HCT116 (cell line): ENCODE measurements around the gene TMEM174. TPM values are rescaled to one million over a fixed set of nuclear protein-coding genes. Genes with fewer than 3 reads are reported as not detected.

ENCODE experiments used
- ATAC-seq: fragments of 200-7000 bp; cut with Tn5 transposase; 2 replicates; pipeline ENCODE4 v1.9.1; 2020; ENCODE audit warnings: mild to moderate bottlenecking, moderate library complexity
- BruUV-seq: library from RNA; stranded (reverse); fragments of 400-500 nt; replicated peaks from 2 replicates; lab custom pipeline; 2021; lab: Mats Ljungman, UMichigan
- CTCF ChIA-PET: fragments of 300-600 bp; sonication (Branson Sonifier 250); formaldehyde crosslinking; loops from one replicate; lab custom pipeline; 2021; ENCODE audit warnings: antibody characterized with exemption; lab: Charles Lee
- POLR2A ChIA-PET: fragments of 300-600, 350-600 bp; sonication (Branson Sonifier 250); formaldehyde crosslinking; loops from one replicate; lab custom pipeline; 2021; ENCODE audit warnings: antibody characterized with exemption; lab: Charles Lee
- RAD21 ChIA-PET, 2 experiments: fragments of 300-600 bp; sonication (Branson Sonifier 250); formaldehyde crosslinking; loops; one replicate each; lab custom pipeline; 2023; ENCODE audit warnings: low total read pairs in 2 of 2; ENCODE audit not compliant: uncharacterized antibody in 2 of 2, unreplicated experiment in 2 of 2, low non-redundant PET in 1 of 2; lab: Charles Lee
- DNase-seq: peaks from one replicate; pipeline ENCODE4 v3.0.0-alpha.2; 2010; ENCODE audit warnings: low read depth, low spot score
- H2AFZ ChIP-seq: fragments of 200-600 bp; shearing (Covaris generic), sonication (generic); 2 replicates; pipeline ENCODE4 v1.6.1; 2017; ENCODE audit warnings: low read depth, mixed run types, mixed read lengths, antibody characterized with exemption, low read length; ENCODE audit not compliant: poor library complexity, severe bottlenecking
- H3K27ac ChIP-seq: 2 replicates; pipeline ENCODE4 v1.5.1; 2012; ENCODE audit warnings: low read depth, low read length
- H3K27me3 ChIP-seq: fragments of 200-600 bp; sonication (generic); 2 replicates; pipeline ENCODE4 v1.6.1; 2016; ENCODE audit warnings: mixed run types, low read length, mixed read lengths; ENCODE audit not compliant: insufficient read depth
- H3K36me3 ChIP-seq, 2 experiments: fragments of 200-500 bp in 1 of 2; fragments of 200-600 bp in 1 of 2; sonication (Bioruptor generic) in 1 of 2; sonication (generic) in 1 of 2; 2 replicates each; pipeline versions ENCODE4 v1.5.1 to v1.6.1; 2014 to 2016; ENCODE audit warnings: low read length in 2 of 2, inconsistent platforms in 1 of 2, mixed read lengths in 1 of 2, mixed run types in 1 of 2; ENCODE audit not compliant: insufficient read depth in 2 of 2, control insufficient read depth in 1 of 2
- H3K4me1 ChIP-seq, 2 experiments: fragments of 200-600 bp in 1 of 2; sonication (generic) in 1 of 2; 2 replicates each; pipeline versions ENCODE4 v1.5.1 to v1.6.1; 2012 to 2017; ENCODE audit warnings: low read length in 2 of 2, inconsistent platforms in 1 of 2, mild to moderate bottlenecking in 1 of 2, mixed read lengths in 1 of 2, mixed run types in 1 of 2, moderate library complexity in 1 of 2; ENCODE audit not compliant: insufficient read depth in 2 of 2, control insufficient read depth in 1 of 2
- H3K4me2 ChIP-seq: fragments of 200-600 bp; sonication (generic); 2 replicates; pipeline ENCODE4 v1.6.1; 2017; ENCODE audit warnings: mixed run types, low read length, mixed read lengths
- H3K4me3 ChIP-seq, 2 experiments: fragments of 200-600 bp in 1 of 2; sonication (generic) in 1 of 2; replicated peaks in 1 of 2; 2 replicates each; pipeline ENCODE4 v1.5.1; 2011 to 2016; ENCODE audit warnings: low read length in 2 of 2, control low read depth in 1 of 2, low read depth in 1 of 2, mild to moderate bottlenecking in 1 of 2, mixed read lengths in 1 of 2, mixed run types in 1 of 2
- H3K79me2 ChIP-seq: fragments of 200-600 bp; sonication (generic); 2 replicates; pipeline ENCODE4 v1.6.1; 2017; ENCODE audit warnings: mild to moderate bottlenecking, mixed run types, low read length, moderate library complexity, mixed read lengths; ENCODE audit not compliant: insufficient read depth
- H3K9ac ChIP-seq: fragments of 200-600 bp; sonication (generic); 2 replicates; pipeline ENCODE4 v1.6.1; 2016; ENCODE audit warnings: low read length, mixed read lengths
- H3K9me2 ChIP-seq: fragments of 200-600 bp; sonication (generic), shearing (Covaris generic); 2 replicates; pipeline ENCODE4 v1.6.1; 2017; ENCODE audit warnings: mixed run types, mild to moderate bottlenecking, moderate library complexity; ENCODE audit not compliant: insufficient read depth
- H3K9me3 ChIP-seq, 2 experiments: fragments of 200-500 bp in 1 of 2; fragments of 200-600 bp in 1 of 2; sonication (Bioruptor generic) in 1 of 2; sonication (generic) in 1 of 2; 2 replicates each; pipeline ENCODE4 v1.6.1; 2014 to 2017; ENCODE audit warnings: low read length in 2 of 2, mixed read lengths in 2 of 2, inconsistent platforms in 1 of 2, low read depth in 1 of 2, mild to moderate bottlenecking in 1 of 2, mixed run types in 1 of 2, moderate library complexity in 1 of 2; ENCODE audit not compliant: control insufficient read depth in 1 of 2, insufficient read depth in 1 of 2
- H4K20me1 ChIP-seq: fragments of 200-600 bp; sonication (generic), shearing (Covaris generic); 2 replicates; pipeline ENCODE4 v1.6.1; 2017; ENCODE audit warnings: mixed run types, mild to moderate bottlenecking, moderate library complexity; ENCODE audit not compliant: insufficient read depth
- CBX3 ChIP-seq: IDR thresholded peaks from 2 replicates; pipeline ENCODE4 v1.6.1; 2012; ENCODE audit warnings: low read depth
- CEBPB ChIP-seq: IDR thresholded peaks from 2 replicates; pipeline ENCODE4 v1.6.1; 2012; ENCODE audit warnings: low read depth
- ELF1 ChIP-seq: IDR thresholded peaks from 2 replicates; pipeline ENCODE4 v1.6.1; 2012; ENCODE audit warnings: low read depth, borderline replicate concordance
- EZH2 ChIP-seq: fragments of 200-600 bp; sonication (generic); IDR thresholded peaks from 2 replicates; pipeline ENCODE4 v1.6.1; 2017; ENCODE audit warnings: antibody characterized with exemption, mixed run types
- EZH2phosphoT487 ChIP-seq: fragments of 200-600 bp; IDR thresholded peaks from 2 replicates; pipeline ENCODE4 v1.6.1; 2018; ENCODE audit warnings: antibody characterized with exemption, borderline replicate concordance
- JUND ChIP-seq: IDR thresholded peaks from 2 replicates; pipeline ENCODE4 v1.6.1; 2012
- POLR2A ChIP-seq: IDR thresholded peaks from 2 replicates; pipeline ENCODE4 v1.7.0; 2011; ENCODE audit warnings: borderline replicate concordance; ENCODE audit not compliant: insufficient read depth, insufficient read length; ENCODE audit errors: extremely low read depth
- POLR2AphosphoS5 ChIP-seq: IDR thresholded peaks from 2 replicates; pipeline ENCODE4 v1.6.1; 2011; ENCODE audit warnings: mild to moderate bottlenecking, low read depth, low read length, moderate library complexity
- RAD21 ChIP-seq: IDR thresholded peaks from 2 replicates; pipeline ENCODE4 v1.6.1; 2012; ENCODE audit warnings: low read depth, mild to moderate bottlenecking
- SIN3A ChIP-seq: IDR thresholded peaks from 2 replicates; pipeline ENCODE4 v1.6.1; 2012; ENCODE audit warnings: low read depth
- SP1 ChIP-seq: IDR thresholded peaks from 2 replicates; pipeline ENCODE4 v1.6.1; 2012; ENCODE audit warnings: low read depth
- SRF ChIP-seq: IDR thresholded peaks from 2 replicates; pipeline ENCODE4 v1.6.1; 2012; ENCODE audit warnings: low read depth
- YY1 ChIP-seq: IDR thresholded peaks from 2 replicates; pipeline ENCODE4 v1.6.1; 2011; ENCODE audit warnings: low read length, low read depth, moderate library complexity, mild to moderate bottlenecking; ENCODE audit not compliant: insufficient replicate concordance; ENCODE audit errors: extremely low read depth
- ZFX ChIP-seq: fragments of 450-650 bp; IDR thresholded peaks from 2 replicates; pipeline ENCODE4 v1.6.1; 2017
- ZNF274 ChIP-seq: fragments of 200-500 bp; sonication (Bioruptor generic); IDR thresholded peaks from 2 replicates; pipeline ENCODE4 v1.6.1; 2014; ENCODE audit warnings: mild to moderate bottlenecking, low read depth, low read length, inconsistent platforms
- intact Hi-C: fragments of 100-400 bp; cut with micrococcal nuclease; formaldehyde crosslinking; loops from 2 replicates; pipeline ENCODE4 v1.10.0; 2022
- total RNA-seq: library from RNA; stranded (reverse); gene quantifications from one replicate; pipeline ENCODE4 v1.2.1, GENCODE V29; 2021; ENCODE audit not compliant: unreplicated experiment
- TF ChIP-seq, protein P1 (sequence below): IDR thresholded peaks from 2 replicates; pipeline ENCODE4 v1.6.1; 2012
- TF ChIP-seq, protein P2 (sequence below): IDR thresholded peaks from 2 replicates; pipeline ENCODE4 v1.6.1; 2012; ENCODE audit warnings: low read depth
- TF ChIP-seq, protein P3 (sequence below), 3 experiments: fragments of 200-600 bp in 1 of 3; sonication (generic) in 1 of 3; IDR thresholded peaks in 2 of 3; conservative IDR thresholded peaks in 1 of 3; 2 replicates each; pipeline ENCODE4 v1.5.1; 2012 to 2017; ENCODE audit warnings: low read depth in 2 of 3, low read length in 2 of 3, antibody characterized with exemption in 1 of 3, borderline replicate concordance in 1 of 3, control low read depth in 1 of 3, mild to moderate bottlenecking in 1 of 3, mixed read lengths in 1 of 3, mixed run types in 1 of 3, moderate library complexity in 1 of 3; ENCODE audit not compliant: insufficient read depth in 1 of 3

The TMEM174 gene
- total RNA-seq, 1 experiment from 2014 or later: not detected

DNA sequence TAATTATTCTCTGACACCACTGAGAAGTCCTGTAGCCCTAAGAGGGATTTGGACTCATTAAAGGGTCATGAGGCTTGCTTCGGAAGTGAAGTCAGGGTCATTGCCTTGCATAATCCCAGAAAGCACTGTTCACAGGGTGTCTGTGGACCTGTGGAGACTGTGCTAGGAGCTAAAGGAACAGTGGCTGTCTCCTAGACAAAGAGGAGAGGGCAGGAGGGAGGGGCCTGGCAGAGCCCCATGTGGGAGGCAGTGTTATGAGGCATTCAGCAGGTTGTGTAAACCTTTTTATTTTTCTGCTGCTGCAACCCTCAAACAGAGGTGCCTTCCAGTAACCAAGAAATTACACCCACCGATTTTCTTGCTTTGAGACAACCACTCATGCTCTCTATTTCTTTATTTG, 3.3 kb downstream of the TMEM174 start:
- DNase-seq: no peak
- RAD21 ChIA-PET: no interaction called here
- Histone ChIP-seq H3K4me1 (no peaks in the 10 kb centered on the region), H3K27ac (no peak overlapping the region), H3K27me3 (no peaks in the 10 kb centered on the region), H3K9ac (no peak overlapping the region), H2AFZ (no peak overlapping the region), H3K36me3 (no peaks in the 10 kb centered on the region), H3K4me2 (no peak overlapping the region), H4K20me1 (no peaks in the 10 kb centered on the region), H3K9me2 (no peaks in the 10 kb centered on the region), H3K4me3 (no peak overlapping the region), H3K79me2 (no peaks in the 10 kb centered on the region), H3K9me3 (no peaks in the 10 kb centered on the region)
- POLR2A ChIA-PET: no interaction called here
- ATAC-seq: no peak
- TF ChIP-seq ZNF274 (no peak), ZFX (no peak), SP1 (no peak), CEBPB (no peak), EZH2phosphoT487 (no peak), SRF (no peak)
- no TSS peak for BruUV-seq
- CTCF ChIA-PET: no interaction called here
- intact Hi-C loops: no loop called here

DNA sequence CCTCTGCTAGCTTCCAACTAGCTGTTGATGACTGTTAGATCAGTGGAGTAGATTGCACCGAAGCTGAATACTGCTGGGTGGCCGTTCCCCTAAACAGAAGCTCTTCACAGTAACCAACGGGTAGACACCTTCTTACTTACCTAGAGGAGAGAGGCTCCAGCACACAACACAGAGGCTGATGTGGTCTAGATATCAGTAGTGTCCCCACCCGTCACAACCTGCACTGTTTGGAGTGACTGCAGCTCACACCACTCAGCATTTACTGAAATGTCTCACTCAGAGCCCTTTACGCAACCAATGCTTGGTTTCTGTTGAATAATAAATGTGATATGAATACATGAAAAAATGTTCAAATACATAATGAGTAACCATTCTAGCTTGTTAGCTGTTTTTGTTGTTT, 5.3 kb downstream of the TMEM174 start:
- Histone ChIP-seq H2AFZ (no peak overlapping the region), H3K9me2 (no peaks in the 10 kb centered on the region), H3K4me3 (no peak overlapping the region), H3K4me1 (no peaks in the 10 kb centered on the region), H3K27ac (no peak overlapping the region), H3K4me2 (no peak overlapping the region), H3K79me2 (no peaks in the 10 kb centered on the region), H3K27me3 (no peaks in the 10 kb centered on the region), H3K9ac (no peak overlapping the region), H3K36me3 (no peaks in the 10 kb centered on the region), H3K9me3 (no peaks in the 10 kb centered on the region), H4K20me1 (no peaks in the 10 kb centered on the region)
- ChIA-PET POLR2A (no interaction called here), RAD21 (no interaction called here), CTCF (no interaction called here)
- DNase-seq: no peak
- BruUV-seq: no TSS peak
- intact Hi-C loops: no loop called here
- TF ChIP-seq SRF (no peak), RAD21 (no peak), CEBPB (no peak), ELF1 (no peak), SIN3A (no peak), EZH2 (no peak), POLR2AphosphoS5 (no peak), SP1 (no peak), YY1 (no peak), CBX3 (no peak), POLR2A (no peak), JUND (no peak)
- TF ChIP-seq, protein P1, sequence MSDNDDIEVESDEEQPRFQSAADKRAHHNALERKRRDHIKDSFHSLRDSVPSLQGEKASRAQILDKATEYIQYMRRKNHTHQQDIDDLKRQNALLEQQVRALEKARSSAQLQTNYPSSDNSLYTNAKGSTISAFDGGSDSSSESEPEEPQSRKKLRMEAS: no peak
- TF ChIP-seq, protein P2, sequence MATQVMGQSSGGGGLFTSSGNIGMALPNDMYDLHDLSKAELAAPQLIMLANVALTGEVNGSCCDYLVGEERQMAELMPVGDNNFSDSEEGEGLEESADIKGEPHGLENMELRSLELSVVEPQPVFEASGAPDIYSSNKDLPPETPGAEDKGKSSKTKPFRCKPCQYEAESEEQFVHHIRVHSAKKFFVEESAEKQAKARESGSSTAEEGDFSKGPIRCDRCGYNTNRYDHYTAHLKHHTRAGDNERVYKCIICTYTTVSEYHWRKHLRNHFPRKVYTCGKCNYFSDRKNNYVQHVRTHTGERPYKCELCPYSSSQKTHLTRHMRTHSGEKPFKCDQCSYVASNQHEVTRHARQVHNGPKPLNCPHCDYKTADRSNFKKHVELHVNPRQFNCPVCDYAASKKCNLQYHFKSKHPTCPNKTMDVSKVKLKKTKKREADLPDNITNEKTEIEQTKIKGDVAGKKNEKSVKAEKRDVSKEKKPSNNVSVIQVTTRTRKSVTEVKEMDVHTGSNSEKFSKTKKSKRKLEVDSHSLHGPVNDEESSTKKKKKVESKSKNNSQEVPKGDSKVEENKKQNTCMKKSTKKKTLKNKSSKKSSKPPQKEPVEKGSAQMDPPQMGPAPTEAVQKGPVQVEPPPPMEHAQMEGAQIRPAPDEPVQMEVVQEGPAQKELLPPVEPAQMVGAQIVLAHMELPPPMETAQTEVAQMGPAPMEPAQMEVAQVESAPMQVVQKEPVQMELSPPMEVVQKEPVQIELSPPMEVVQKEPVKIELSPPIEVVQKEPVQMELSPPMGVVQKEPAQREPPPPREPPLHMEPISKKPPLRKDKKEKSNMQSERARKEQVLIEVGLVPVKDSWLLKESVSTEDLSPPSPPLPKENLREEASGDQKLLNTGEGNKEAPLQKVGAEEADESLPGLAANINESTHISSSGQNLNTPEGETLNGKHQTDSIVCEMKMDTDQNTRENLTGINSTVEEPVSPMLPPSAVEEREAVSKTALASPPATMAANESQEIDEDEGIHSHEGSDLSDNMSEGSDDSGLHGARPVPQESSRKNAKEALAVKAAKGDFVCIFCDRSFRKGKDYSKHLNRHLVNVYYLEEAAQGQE: no peak
- TF ChIP-seq, protein P3, sequence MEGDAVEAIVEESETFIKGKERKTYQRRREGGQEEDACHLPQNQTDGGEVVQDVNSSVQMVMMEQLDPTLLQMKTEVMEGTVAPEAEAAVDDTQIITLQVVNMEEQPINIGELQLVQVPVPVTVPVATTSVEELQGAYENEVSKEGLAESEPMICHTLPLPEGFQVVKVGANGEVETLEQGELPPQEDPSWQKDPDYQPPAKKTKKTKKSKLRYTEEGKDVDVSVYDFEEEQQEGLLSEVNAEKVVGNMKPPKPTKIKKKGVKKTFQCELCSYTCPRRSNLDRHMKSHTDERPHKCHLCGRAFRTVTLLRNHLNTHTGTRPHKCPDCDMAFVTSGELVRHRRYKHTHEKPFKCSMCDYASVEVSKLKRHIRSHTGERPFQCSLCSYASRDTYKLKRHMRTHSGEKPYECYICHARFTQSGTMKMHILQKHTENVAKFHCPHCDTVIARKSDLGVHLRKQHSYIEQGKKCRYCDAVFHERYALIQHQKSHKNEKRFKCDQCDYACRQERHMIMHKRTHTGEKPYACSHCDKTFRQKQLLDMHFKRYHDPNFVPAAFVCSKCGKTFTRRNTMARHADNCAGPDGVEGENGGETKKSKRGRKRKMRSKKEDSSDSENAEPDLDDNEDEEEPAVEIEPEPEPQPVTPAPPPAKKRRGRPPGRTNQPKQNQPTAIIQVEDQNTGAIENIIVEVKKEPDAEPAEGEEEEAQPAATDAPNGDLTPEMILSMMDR (IDR thresholded peaks at IDR 0.05 in 2 of 3, conservative IDR thresholded peaks at IDR 0.05 in 1 of 3; ENCODE audit: borderline replicate concordance in 1 of 3, insufficient read depth in 1 of 3, low read depth in 2 of 3, low read length in 2 of 3): no peak
- no peak for ATAC-seq
